ENCODE results near the gene SLC25A15.
"Not testable (repeated sequence)": the region's sequence is repeated elsewhere in the genome, so short reads cannot be mapped to it uniquely, and the experiment has no call there.

The SLC25A15 gene

DNA sequence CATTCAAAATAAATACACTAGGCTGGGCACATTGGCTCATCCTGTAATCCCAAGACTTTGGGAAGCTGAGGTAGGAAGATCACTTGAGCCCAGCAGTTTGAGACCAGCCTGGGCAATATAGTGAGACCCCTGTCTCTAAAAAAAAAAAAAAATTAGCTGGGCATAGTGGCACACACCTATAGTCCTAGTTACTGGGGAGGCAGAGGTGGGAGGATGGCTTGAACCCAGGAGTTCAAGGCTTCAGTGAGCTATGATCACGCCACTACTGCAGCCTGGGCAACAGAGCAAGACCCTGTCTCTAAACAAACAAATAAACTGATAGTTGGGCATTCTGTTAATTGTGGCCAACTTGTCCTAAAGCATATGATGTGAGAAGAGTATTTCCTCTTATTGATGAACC lies 6.4 kb upstream of the SLC25A15 start:
- not testable (repeated sequence) for DNase-seq

DNA sequence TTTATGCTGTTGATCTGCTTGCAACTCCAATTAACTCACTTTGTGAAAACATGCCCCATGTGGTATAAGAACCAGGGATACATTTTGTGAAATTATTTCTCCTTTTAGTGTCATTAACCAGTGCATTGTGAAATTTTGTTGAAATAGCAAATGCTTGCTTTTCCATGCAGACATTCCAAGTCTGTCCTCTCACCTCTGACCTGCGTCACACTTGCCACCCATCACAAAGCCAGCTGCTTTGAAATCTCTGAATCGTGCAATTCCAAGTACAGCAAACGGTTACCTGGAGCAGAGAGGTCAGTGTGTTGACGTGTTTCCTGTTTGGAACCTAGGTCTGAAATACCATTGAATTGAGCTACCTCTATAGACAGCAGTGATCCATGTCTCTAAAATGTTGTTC lies 4.9 kb upstream of the SLC25A15 start:
- no peak for DNase-seq

DNA sequence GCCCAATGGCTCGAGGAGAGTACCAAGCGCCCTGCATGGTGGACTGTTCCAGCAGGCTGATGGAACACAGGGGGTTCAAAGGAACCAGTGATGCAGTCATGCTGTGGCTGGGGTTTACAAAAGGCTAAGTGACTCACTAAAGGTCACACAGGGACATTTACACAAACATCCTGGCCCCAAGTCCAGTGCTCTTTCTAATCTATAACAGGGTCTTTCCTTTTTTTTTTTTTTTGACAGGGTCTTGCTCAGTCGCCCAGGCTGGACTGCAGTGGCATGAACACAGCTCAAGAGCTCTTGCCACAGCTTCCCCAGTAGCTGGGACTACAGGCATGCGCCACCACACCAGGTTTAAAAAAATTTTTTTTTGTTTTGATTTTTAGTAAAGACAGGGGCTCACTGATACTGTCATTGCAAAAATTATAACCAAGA lies 2.8 kb upstream of the SLC25A15 start:
- peak; percentile 54 for DNase-seq

- peak; percentile 74 for DNase-seq
Observed at GRCh38 chr13:40787062-40787461, 2.3 kb upstream of the SLC25A15 start.

- DNase-seq: not testable (repeated sequence)
Observed at GRCh38 chr13:40788540-40789274, 704 bp upstream of the SLC25A15 start.

DNA sequence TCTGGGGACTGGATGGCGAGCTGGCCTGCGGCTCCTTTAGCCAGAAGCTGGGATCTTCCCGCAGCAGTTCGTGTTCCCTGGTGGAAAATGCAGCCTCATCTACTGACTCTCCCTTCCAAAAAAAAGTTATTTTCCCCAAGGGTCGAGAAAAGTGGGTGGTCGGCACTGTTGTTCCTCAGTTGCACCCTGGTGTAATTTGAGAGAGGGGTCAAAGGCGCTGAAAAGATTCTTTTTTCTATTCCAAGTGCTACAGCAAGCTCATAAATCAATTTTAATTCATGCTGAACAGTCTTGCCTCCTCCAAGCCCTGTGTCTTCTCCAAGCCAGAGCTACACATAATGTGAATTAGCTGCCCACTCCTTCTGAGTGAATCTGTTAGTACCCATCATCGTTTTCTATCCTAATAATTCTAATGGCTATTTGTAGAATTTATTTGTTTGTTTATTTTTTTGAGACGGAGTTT lies 774 bp downstream of the SLC25A15 start:
- peak; percentile 7 for DNase-seq

GRCh38 chr13:40792284-40793051 lies 3.1 kb downstream of the SLC25A15 start:
- DNase-seq: no peak

- no peak for DNase-seq
Observed at GRCh38 chr13:40793339-40793738, 3.9 kb downstream of the SLC25A15 start.

DNA sequence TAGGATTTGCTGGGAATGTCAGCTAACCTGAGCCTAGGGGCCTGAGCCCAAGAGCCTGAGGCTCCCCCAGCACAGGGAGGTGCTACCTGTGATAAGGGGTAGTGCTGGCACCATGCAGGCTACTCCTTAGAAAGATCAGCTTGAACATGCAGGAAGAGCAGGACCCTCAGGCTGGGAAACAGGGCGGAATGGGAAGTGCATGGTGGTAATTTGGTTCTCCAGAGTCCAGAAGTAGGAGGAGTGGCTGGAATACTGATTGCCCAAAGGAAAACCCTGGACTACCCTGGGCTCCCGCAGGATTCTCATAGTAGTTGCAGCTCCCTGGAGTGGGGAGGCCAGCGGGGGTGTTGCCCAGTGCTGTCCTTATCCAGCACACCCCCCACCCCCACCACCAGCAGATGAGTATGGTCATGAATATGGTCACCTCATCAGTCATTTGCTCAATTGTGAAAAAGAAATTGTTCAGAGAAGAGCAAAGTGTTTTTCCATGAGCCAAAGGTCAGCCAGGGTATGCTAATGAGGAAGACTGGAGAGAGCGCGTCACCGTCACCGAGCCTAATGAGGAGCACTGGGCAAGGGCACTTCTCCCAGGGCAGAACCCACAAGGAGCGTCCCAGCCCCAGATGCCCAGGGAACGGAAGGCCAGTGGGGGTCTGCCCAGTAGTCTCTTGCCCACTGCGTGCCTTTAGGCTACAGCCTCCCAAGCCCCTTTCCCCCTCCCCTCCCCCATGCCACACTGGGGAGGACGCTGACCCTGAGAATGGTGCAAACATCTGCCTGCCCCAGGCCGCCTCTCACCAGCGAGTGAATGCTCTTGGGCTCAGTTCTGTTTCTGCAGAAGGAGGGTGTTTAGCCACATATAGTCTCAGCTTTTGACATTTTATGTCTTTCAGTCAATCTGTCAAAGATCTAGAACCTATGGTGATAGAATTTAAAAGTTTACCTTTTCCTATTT lies 5.3 kb downstream of the SLC25A15 start:
- no peak for DNase-seq

DNA sequence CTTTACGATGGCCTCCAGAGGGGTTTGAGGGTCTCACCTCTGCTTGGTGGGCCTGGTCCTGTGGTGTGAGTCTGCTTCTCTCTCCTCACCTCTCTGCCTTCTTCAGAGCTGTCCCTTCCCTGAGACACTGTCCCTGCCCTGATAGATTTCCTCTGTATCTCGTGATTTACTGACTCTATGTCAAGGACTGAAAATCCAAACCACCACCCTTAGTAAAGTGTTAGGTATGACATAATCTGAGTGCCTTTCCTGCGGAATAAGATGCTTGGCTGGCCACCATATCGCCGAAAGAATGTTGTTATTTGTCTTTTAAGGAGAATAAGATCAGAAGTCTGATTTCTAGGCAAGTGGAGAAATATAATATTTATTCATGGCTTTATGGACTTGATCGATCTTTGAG lies 7.2 kb downstream of the SLC25A15 start:
- no peak for DNase-seq

- no peak for DNase-seq
Observed at GRCh38 chr13:40798380-40798779, 9.0 kb downstream of the SLC25A15 start.

DNA sequence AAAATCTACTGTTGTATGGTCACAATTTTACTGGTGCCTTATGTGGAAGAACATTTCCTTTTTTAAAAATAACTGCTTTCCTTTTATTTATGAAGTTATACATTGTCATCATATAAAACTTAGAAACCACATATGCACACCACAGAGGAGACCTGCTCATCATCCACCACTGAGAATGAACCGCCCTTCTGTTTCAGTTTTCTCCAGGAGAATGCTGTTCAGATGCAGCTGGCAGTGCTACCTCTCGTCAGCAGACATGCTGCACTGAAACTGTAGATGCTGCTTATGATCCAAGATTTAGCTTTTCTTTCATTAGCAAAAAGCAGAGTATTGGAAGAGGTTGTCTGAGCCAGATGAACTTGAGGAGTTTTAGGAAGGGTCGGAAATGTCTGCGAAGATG lies 10.1 kb downstream of the SLC25A15 start:
- DNase-seq: no peak

- DNase-seq: no peak
Observed at GRCh38 chr13:40800559-40800958, 11.1 kb downstream of the SLC25A15 start.

DNA sequence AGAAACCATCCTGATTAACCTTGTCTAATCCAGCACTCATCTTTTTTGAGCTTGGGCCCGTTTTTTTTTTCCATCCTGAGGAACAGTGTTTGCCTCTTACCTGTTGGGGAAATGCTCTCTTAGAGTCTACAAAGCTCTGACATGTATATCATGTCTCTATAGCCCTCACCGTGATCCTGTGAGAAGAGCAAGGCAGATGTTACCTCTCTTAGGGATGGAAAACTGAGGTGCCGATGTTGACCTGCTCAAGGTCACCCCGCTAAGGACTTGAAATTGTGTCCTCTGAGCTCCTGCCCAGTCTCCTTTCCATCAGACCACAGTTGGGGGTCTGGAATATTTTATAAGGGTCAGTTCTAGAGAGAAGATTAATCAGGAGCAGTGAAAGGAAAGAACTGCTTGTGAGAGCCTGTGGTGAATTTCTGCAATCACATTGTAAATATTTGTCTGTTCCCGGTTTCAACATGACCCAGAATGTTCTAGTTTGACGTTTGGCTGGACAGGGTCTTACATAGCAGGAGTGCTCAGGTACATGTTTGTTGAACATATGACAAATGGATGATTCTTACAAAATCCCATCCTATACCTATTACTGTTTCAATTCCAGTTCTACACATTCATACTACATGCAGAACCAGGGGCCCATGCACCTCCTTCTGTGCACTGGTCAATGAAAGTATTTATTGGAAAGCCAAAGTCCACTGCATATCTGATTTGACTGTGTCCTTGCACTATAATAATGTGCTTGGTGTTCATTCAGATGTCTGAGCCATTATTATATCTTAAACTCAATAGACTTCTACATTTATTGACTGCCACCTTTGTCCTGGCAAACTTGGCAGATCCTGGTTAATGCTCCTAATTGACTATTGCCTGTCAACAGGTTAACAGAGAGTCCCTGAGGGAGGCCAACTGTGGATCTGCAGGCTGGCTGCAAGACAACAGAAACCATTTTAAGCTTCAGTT lies 12.1 kb downstream of the SLC25A15 start:
- no peak for DNase-seq

DNA sequence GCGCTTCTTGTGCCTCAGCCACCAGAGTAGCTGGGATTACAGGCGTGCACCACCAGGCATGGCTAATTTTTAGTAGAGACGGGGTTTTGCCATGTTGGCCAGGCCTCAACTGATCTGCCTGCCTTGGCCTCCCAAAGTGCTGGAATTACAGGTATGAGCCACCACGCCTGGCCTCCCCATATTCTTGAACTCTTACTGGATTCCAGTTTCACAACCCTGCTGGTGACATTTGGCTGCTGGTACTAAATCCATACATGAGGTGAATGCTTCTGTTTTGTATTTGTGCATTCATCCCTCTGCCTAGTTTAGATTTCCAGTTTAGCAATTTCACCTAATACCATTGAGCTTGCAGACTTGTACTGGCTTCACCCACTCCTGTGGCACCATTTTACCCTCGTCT lies 13.9 kb downstream of the SLC25A15 start:
- no peak for DNase-seq

DNA sequence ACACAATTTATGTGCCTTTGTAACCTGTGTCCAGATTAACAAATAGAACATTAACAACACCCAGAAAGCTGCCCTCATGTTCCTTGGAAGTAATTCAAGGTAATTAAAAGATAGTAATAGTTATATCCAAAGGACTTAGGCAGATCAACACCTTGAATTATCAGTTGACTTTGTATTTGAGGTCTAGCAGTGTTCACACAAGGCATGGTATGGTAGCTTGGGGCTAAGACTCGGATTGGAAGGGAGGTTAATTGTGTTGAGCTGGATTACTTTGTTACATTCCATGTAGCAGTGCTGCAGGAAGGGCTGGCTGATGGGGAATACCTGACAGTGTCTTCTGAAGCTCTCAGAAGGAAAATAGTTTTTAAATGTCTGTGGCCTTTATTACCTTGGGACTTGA lies 16.8 kb downstream of the SLC25A15 start:
- DNase-seq: no peak

- DNase-seq: no peak
Observed at GRCh38 chr13:40809471-40809870, 20.1 kb downstream of the SLC25A15 start.

DNA sequence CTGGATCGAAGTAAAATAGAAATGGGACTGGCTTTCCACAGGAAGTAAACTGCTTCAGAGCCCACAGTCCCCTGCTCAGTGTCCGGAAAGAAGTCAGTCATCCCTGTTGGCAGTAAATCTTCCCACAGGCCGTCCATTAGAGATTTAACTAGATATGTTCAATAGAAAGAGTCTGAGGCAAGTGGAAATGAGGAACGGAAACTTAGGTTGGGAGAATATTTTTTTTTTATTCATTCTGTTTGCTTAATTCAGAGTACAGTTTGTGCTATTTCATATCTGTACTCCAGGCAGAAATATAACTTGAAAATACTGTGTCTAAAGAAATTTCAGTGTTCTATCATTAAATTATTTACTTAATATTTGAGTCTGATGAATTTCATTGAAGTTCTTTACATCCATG lies 22.7 kb downstream of the SLC25A15 start:
- DNase-seq: no peak

- DNase-seq: peak; percentile 58
Observed at GRCh38 chr13:40812724-40813445, 23.5 kb downstream of the SLC25A15 start.

GRCh38 chr13:40813667-40814454 lies 24.4 kb downstream of the SLC25A15 start:
- peak; percentile 38 for DNase-seq
